GM19023 (cell line): ENCODE results near the gene ENTPD5.
A peak's percentile ranks its signal among the peaks of the same experiment; 100 is the strongest.
"Not testable (repeated sequence)": the region's sequence is repeated elsewhere in the genome, so short reads cannot be mapped to it uniquely, and the experiment has no call there.

Experiments used
- ATAC-seq: cut with Tn5 transposase; IDR thresholded peaks from one replicate; pipeline ENCODE4 v1.9.1; 2021; ENCODE audit warnings: mild to moderate bottlenecking, moderate library complexity; ENCODE audit not compliant: unreplicated experiment

Gene ENTPD5

GRCh38 chr14:74008843-74009499, 10.1 kb downstream of the ENTPD5 start:
- ATAC-seq: no peak

DNA sequence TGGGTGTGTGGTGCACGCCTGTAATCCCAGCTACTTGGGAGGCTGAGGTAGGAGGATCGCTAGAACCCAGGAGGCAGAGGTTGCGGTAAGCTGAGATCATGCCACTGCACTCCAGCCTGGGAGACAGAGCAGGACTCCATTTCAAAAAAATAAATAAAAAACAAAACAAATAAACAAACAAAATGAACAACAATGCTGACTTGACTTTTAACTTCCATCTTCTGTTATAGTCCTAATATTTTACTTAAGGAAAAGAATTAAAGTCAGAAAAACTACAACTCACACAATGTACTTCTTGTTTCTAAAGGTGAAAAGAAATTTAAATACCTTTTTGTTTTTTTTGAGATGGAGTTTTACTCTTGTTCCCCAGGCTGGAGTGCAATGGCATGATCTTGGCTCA, 13.4 kb downstream of the ENTPD5 start:
- ATAC-seq: not testable (repeated sequence)

DNA sequence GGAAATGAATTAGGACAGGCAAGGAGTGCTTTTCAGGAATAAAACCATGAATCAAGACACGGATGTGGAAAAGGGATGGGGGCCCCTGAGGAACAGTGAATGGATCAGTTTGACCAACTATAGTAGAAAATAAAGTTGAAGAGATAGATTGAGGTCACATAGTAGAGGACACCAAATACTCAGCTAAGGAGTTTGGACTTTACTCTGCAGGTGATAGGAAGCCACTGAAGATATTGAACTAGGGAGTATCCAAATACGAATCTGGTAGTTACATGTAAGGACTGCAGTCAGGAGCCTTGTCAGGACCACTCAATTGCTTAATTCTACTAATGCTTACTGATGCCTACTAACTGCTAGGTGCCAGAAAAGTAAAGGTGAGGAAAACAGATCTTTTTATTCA, 20.4 kb downstream of the ENTPD5 start:
- no peak for ATAC-seq

DNA sequence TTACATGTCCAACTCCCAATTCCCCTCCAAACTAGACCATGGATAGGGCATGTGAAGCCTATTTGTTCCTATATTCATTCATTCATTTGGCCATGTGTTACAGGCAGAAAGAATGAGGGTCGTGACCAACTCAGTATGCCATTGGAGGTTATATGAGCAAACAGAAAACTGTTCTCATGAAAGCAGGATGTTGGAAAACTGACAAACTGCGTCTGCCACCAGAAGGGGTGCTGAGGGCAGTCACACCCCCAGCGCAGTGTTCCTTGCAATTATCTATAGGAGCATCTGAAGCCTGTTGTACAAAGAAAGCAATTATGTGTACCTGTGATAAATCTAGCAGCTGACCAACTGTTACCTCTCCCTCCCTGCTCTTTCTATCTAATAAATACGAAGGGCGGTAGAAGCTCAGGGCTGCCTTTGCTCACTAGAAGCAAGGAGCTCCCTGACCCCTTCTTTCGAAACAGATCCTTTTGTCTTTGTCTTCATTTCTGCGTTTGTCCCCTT, 21.1 kb downstream of the ENTPD5 start:
- no peak for ATAC-seq

- ATAC-seq: no peak
These were observed 21.8 kb downstream of the ENTPD5 start for GRCh38 chr14:73997108-73997943.

DNA sequence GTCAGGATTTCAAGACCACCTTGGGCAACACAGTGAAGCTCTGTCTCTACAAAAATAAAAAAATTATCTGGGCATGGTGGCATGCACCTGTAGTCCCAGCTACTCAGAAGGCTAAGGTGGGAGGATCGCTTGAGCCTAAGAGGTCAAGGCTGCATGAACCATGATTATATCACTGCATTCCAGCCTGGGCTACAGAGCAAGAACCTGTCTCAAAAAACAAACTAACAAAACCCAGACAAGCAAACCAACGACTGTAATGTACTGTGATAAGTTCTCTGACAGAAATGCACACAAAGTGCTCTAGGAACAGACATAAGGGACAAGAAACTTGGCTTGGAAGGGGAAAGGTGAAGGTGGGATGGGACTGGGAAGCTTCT, 22.4 kb downstream of the ENTPD5 start:
- no peak for ATAC-seq

- no peak for ATAC-seq
These were observed 23.1 kb downstream of the ENTPD5 start for GRCh38 chr14:73995977-73996378.

GRCh38 chr14:73994926-73995325, 24.2 kb downstream of the ENTPD5 start:
- ATAC-seq: not testable (repeated sequence)

- ATAC-seq: no peak
These were observed 28.0 kb downstream of the ENTPD5 start for GRCh38 chr14:73991092-73991491.

- not testable (repeated sequence) for ATAC-seq
These were observed 30.4 kb downstream of the ENTPD5 start for GRCh38 chr14:73988656-73989055.

- no peak for ATAC-seq
These were observed 31.0 kb downstream of the ENTPD5 start for GRCh38 chr14:73988065-73988464.

DNA sequence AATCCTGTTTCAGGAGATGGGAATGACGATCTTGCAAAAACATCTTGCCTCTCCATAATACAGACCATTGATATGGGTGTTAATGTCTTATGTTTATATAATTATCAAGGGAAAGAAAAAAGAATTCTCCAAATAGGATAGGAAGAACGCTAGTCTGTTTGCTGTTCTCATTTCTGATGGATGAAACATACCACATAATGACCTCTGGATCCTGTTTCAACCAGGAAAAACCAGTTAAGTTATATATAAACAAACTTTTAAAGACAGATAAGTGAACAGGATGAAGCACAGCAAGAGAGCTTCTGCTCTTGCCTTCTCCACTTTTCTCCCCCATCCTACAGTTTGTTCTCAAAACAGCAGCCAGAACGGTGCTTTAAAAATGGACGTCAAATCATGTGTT, 41.2 kb downstream of the ENTPD5 start:
- no peak for ATAC-seq

DNA sequence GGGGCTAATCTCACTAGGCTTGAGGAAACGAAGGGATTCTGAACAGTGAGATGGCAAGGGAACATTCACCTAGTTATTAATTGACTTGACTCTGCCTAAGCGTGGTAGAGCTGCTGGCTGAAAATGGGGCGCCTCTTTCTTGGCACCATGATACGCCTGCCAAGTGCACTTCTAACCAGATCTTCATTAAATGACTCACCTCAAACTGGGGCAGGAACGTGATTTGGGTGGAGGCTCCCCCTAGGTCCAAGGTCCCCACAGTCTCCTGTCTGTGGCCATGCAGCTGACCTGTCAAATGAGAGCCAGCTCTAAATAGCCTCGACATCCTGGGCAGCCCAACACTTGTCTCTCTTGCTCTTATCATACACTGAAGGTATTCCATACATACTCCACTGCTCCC, 43.0 kb downstream of the ENTPD5 start:
- ATAC-seq: no peak

DNA sequence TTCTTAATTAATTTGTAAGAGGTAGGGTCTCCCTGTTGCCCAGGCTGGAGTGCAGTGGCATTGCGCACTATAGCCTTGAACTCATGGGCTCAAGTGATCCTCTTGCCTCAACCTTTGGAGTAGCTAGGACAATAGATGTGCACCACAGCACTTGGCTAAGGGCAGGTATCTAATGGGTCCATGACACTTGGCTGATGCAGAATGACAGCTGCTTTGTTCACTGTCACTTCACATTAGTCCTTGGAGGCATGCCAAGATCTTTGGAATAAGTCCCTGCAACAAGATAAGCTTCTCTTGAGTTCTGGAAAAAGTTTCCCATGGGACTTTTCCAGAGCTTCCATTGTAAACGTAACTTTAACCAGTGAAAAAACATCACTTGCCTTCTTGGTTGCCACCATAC, 45.6 kb downstream of the ENTPD5 start:
- ATAC-seq: no peak

DNA sequence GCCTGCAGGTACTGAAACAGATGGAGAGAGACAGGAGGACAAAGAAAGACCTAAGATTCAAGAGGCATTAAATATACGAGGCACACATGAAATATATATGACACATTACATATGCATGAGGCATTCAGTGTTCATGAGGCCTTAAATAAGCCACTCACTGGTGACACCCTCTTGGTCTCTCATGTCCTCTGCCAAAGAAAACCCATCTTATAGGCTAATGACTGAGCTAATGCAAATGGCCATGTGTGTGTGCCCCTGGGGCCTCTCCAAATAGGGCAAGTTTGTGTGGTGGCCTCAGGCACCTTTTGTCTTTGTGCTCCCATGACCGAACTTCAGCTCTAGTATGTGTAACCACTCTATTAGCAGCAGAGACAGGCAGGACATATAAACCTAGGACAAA, 50.2 kb downstream of the ENTPD5 start:
- no peak for ATAC-seq

- ATAC-seq: no peak
These were observed 53.9 kb downstream of the ENTPD5 start for GRCh38 chr14:73965216-73965615.

DNA sequence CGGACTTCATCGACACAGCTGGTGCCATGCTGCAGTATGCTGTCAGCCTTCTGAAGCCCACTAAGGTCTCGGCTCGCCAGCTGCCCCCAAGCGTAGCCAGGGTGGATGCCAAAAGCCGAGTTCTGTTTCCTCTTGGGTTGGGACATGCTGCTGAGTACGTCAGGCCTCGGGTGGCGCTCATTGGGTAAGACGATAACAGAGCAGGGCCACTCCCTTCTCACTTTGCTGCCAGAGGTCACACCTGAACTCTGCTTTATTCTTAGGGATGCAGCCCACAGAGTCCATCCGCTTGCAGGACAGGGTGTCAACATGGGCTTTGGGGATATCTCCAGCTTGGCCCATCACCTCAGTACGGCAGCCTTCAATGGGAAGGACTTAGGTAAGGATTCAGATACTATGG, 57.9 kb downstream of the ENTPD5 start:
- ATAC-seq: no peak

GRCh38 chr14:73958591-73958990, 60.5 kb downstream of the ENTPD5 start:
- no peak for ATAC-seq

- no peak for ATAC-seq
These were observed 63.4 kb downstream of the ENTPD5 start for GRCh38 chr14:73955674-73956073.

- no peak for ATAC-seq
These were observed 65.4 kb downstream of the ENTPD5 start for GRCh38 chr14:73953731-73954130.

DNA sequence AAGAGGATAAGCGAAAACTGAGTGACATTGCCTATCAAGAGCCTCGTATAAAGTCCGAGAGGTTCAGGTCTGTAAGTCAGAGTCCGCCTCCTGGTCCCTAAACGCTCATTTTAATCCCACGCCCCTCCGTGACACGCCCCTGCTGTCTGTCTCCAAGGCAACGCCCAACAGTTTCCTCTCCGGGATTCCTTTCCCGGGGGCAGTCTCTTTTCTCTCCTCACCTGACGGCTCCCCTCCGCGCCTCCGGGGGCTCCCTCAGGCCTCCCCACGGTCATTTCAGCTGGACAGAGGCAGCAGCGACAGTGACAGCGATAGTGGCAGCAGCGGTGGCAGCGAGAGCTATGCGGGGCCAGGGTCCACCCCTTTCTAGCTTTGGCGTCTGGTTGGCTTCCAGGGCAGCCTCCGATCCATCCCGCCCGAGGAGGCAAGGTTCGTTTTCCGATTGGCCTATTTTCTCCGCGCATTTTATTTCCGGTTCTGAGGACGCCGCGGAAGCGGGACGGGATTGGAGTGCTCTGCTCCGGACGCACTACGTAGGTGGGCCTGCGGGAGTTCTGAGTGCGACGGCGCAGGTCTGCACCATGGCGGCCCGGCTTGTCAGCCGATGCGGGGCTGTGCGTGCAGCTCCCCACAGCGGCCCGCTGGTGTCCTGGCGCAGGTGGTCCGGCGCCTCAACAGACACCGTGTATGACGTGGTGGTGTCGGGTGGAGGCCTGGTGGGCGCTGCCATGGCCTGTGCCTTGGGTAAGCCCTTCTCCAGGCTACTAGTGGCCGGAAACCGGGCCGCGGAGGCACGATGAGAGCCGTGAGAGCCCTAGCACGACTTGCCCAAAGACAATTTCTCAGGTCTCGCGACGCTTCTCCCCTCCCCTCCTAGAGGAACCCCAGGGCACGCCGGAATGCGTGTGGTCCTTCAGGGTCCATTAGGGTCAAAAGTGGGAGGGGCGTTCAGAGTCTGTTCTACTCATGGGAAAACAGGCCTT, 69.0 kb downstream of the ENTPD5 start, which contains the start of the genes COQ6 and FAM161B:
TSS of gene COQ6 (plus strand) at position 551 of the 983 bp plus-strand sequence. CDS start at position 582, 31 bp downstream.
TSS of gene FAM161B (minus strand) at position 343 of the 983 bp plus-strand sequence. CDS start at position 275, 68 bp downstream.
- peak; percentile 90 for ATAC-seq
